Fibroblast of peridontal ligament (primary cell): ENCODE results near the gene MDFIC.

Source experiments
- DNase-seq: peaks from one replicate; pipeline ENCODE4 v3.0.0-alpha.2; 2010; ENCODE audit errors: extremely low read depth

Gene MDFIC

GRCh38 chr7:114952296-114952695 lies 30.4 kb downstream of the MDFIC start:
- peak; percentile 23 for DNase-seq

- no peak for DNase-seq
Measured at GRCh38 chr7:114953724-114954123, 31.8 kb downstream of the MDFIC start.

GRCh38 chr7:114956702-114957101 lies 34.8 kb downstream of the MDFIC start:
- no peak for DNase-seq

- DNase-seq: no peak
Measured at GRCh38 chr7:114957444-114957843, 35.5 kb downstream of the MDFIC start.

GRCh38 chr7:114959931-114960330 lies 38.0 kb downstream of the MDFIC start:
- DNase-seq: peak; percentile 64

GRCh38 chr7:114962441-114962840 lies 40.5 kb downstream of the MDFIC start:
- no peak for DNase-seq

- DNase-seq: no peak
Measured at GRCh38 chr7:114966156-114966555, 44.3 kb downstream of the MDFIC start.

- DNase-seq: no peak
Measured at GRCh38 chr7:114969096-114969495, 47.2 kb downstream of the MDFIC start.

GRCh38 chr7:114970308-114970707 lies 48.4 kb downstream of the MDFIC start:
- DNase-seq: no peak

GRCh38 chr7:114970732-114971131 lies 48.8 kb downstream of the MDFIC start:
- DNase-seq: no peak

GRCh38 chr7:114972567-114972966 lies 50.7 kb downstream of the MDFIC start:
- DNase-seq: no peak

GRCh38 chr7:114973147-114973546 lies 51.3 kb downstream of the MDFIC start:
- peak; percentile 80 for DNase-seq

GRCh38 chr7:114975401-114975800 lies 53.5 kb downstream of the MDFIC start:
- no peak for DNase-seq

- DNase-seq: no peak
Measured at GRCh38 chr7:114976666-114977065, 54.8 kb downstream of the MDFIC start.

- no peak for DNase-seq
Measured at GRCh38 chr7:114977277-114977676, 55.4 kb downstream of the MDFIC start.

- no peak for DNase-seq
Measured at GRCh38 chr7:114979388-114979787, 57.5 kb downstream of the MDFIC start.

- no peak for DNase-seq
Measured at GRCh38 chr7:114979803-114980507, 58.1 kb downstream of the MDFIC start.

GRCh38 chr7:114981323-114981722 lies 59.4 kb downstream of the MDFIC start:
- DNase-seq: no peak

GRCh38 chr7:114985116-114985715 lies 63.3 kb downstream of the MDFIC start:
- no peak for DNase-seq

- DNase-seq: peak; percentile 34
Measured at GRCh38 chr7:114986190-114987180, 64.6 kb downstream of the MDFIC start.

- no peak for DNase-seq
Measured at GRCh38 chr7:114988026-114988425, 66.1 kb downstream of the MDFIC start.

- peak; percentile 88 for DNase-seq
Measured at GRCh38 chr7:114988755-114989375, 67.0 kb downstream of the MDFIC start.
